Activated T-helper 2 cell treated with anti-CD3 and anti-CD28 coated beads, Interferon-gamma antibody, Interleukin-2, Interleukin-4, amounts not matched to agents 10 μg/mL and 5 μg/mL and 100 μg/mL, durations not matched to agents 14 hours and 24 hours and 36 hours (primary cell): ENCODE data around the gene C1orf50. TPM values are rescaled to one million over a fixed set of nuclear protein-coding genes. Genes with fewer than 3 reads are reported as not detected.

Source experiments
- DNase-seq: peaks from one replicate; pipeline ENCODE4 v3.0.0; 2021; ENCODE audit warnings: low spot score
- H3K27ac Mint-ChIP-seq: one replicate; pipeline ENCODE4 v1.8.0; 2021; ENCODE audit warnings: mixed read lengths
- H3K27me3 Mint-ChIP-seq: one replicate; pipeline ENCODE4 v1.8.0; 2021; ENCODE audit warnings: low read depth, mixed read lengths
- H3K36me3 Mint-ChIP-seq: one replicate; pipeline ENCODE4 v1.8.0; 2021; ENCODE audit warnings: low read depth, mixed read lengths
- H3K4me1 Mint-ChIP-seq: one replicate; pipeline ENCODE4 v1.8.0; 2021; ENCODE audit warnings: low read depth, mixed read lengths
- H3K4me3 Mint-ChIP-seq: one replicate; pipeline ENCODE4 v1.8.0; 2021; ENCODE audit warnings: low read depth, mild to moderate bottlenecking, moderate library complexity, mixed read lengths
- H3K9me3 Mint-ChIP-seq: one replicate; pipeline ENCODE4 v1.8.0; 2021; ENCODE audit warnings: mixed read lengths
- intact Hi-C: fragments of 100-400 bp; cut with micrococcal nuclease; formaldehyde crosslinking; loops from one replicate; pipeline ENCODE4 v1.15.1; 2023
- total RNA-seq: library from RNA; stranded (reverse); gene quantifications from 2 replicates; pipeline ENCODE4 v1.2.3, GENCODE V29; 2022

C1orf50 gene
- total RNA-seq, 1 donor from 2014 or later, result 6.9 TPM

DNA sequence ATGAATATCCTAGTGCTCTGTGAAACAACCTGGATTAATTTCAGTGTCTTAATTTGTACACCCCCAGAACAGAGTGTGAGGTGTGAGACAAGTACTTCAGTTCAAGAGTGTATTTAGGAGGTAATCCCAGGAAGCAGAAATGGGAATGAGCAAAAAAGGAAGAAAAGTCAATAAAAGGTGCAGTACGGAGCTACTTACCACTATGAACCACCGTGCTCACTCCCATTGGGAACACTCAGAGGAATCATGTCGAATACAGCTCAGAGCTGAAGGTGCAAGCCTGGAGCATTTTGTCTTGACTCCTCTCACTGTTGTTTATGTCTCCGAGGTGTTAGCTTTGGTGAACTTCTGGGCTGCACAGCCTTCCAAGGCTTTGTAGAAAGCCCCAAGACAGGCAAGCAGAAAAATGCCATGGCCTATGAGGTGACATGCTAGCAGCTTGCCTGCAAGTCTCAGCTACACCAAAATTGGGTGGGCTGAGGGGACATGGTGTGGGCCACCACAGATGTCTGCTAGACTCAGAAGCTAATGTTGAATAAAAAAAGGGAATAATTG, 57.5 kb downstream of the C1orf50 start:
- intact Hi-C loops, result no loop called here
- Mint-ChIP-seq H3K27ac (no peak overlapping the region), H3K27me3 (no peaks in the 10 kb centered on the region), H3K4me1 (peaks cover 10% of the 10 kb centered on the region), H3K36me3 (peaks cover 6% of the 10 kb centered on the region), H3K9me3 (no peaks in the 10 kb centered on the region), H3K4me3 (no peak overlapping the region)
- no peak for DNase-seq

DNA sequence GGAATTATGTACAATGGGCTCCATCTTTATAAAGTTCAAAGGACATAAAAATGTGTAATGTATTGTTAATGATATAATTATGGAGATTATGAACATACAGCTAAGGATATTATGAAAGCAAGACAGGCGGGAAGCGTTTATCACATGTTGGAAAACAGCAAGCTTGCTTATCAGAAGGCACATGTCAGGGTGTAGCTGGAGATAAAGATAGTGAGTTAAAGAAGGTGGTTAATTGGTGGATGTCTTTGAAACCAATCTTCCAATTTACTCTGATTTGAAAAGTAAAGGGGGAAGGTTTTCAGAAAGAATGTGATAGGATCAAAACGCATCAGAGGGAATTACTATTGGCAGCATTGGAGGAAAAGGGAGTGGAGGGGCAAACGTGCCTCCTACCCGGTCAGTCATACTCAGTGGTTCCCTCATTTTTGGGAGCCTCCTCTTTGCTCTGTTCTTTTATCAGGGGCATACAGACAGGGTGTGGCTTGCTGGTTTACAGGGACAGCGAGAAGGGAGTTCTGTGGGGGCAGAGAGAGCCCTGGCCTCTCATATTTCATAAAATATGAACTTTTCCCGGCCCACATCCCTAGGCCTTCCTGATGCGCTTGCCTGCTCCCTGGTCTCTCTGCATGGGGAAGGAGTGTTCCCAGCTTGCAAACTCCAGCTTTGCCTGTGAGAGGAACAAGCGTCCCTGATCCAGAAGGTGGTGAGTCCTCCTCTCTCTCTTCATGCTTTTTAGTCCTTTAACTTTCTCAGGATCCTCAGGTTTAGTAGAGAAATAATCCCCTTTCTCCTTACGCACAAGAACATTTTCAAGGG, 58.2 kb downstream of the C1orf50 start:
- peaks cover 6% of the 10 kb centered on the region for H3K36me3 Mint-ChIP-seq
- no peak for DNase-seq
- no peaks in the 10 kb centered on the region for H3K9me3 Mint-ChIP-seq
- H3K27me3 Mint-ChIP-seq, result no peaks in the 10 kb centered on the region
- intact Hi-C loops, result no loop called here
- no peak overlapping the region for H3K27ac Mint-ChIP-seq
- no peak overlapping the region for H3K4me3 Mint-ChIP-seq
- H3K4me1 Mint-ChIP-seq, result peaks cover 10% of the 10 kb centered on the region

Other genes starting within 250 kb of the C1orf50 start
- gene PPIH, start 108.8 kb upstream of the C1orf50 start, total RNA-seq, result 77.5 and 78.7 TPM in 2 replicates
- gene YBX1, start 84.8 kb upstream of the C1orf50 start, total RNA-seq, result 815 and 840 TPM in 2 replicates
- gene CLDN19, start 27.0 kb upstream of the C1orf50 start, total RNA-seq, result not detected in 2 replicates
- 47.9 and 56.7 TPM in 2 replicates for gene P3H1, start 221 bp upstream of the C1orf50 start, total RNA-seq
- gene TMEM269, start 17.7 kb downstream of the C1orf50 start, total RNA-seq, result 0.16 and 0.39 TPM in 2 replicates
- 3.1 and 4.8 TPM in 2 replicates for gene ERMAP, start 49.9 kb downstream of the C1orf50 start, total RNA-seq
- 11.4 and 12.3 TPM in 2 replicates for gene SVBP, start 50.1 kb downstream of the C1orf50 start, total RNA-seq
- 8.4 and 9.6 TPM in 2 replicates for gene ZNF691, start 79.4 kb downstream of the C1orf50 start, total RNA-seq
- 143 and 155 TPM in 2 replicates for gene SLC2A1, start 191.6 kb downstream of the C1orf50 start, total RNA-seq